Measurements from ENCODE around the gene SLC26A1. TPM values are rescaled to one million over a fixed set of nuclear protein-coding genes. Genes with fewer than 3 reads are reported as not detected.

Gene SLC26A1
- total RNA-seq, 1 experiment from 2014 or later: 0.85 TPM

GRCh38 chr4:990746-991367 lies 2.3 kb downstream of the SLC26A1 start:
- Mint-ChIP-seq H3K27ac (no peak overlapping the region), H3K9me3 (no peaks in the 10 kb centered on the region), H3K4me1 (0 out of 2 replicates have a peak, but pooled peaks cover 3% of the 10 kb centered on the region), H3K4me3 (no peak overlapping the region), H3K27me3 (ENCODE audit: low read depth) (peaks cover 16% of the 10 kb centered on the region), H3K36me3 (no peaks in the 10 kb centered on the region)
- POLR2A ChIA-PET: no interaction called here
- CTCF ChIA-PET: no interaction called here
- no peak for DNase-seq (ENCODE audit: low spot score)
- no peak for TF ChIP-seq USF2 (CRISPR knock-in tag; IDR thresholded peaks at IDR 0.05)
- TF ChIP-seq MXD4 (CRISPR knock-in tag; IDR thresholded peaks at IDR 0.05; ENCODE audit: borderline replicate concordance): no peak
- TF ChIP-seq ERG (CRISPR knock-in tag; IDR thresholded peaks at IDR 0.05): no peak
- no peak for TF ChIP-seq ARID4B (CRISPR knock-in tag; IDR thresholded peaks at IDR 0.05; ENCODE audit: borderline replicate concordance)
- TF ChIP-seq ZNF423 (CRISPR knock-in tag; IDR thresholded peaks at IDR 0.05): no peak
- ATAC-seq: no peak

- POLR2A ChIA-PET: no interaction called here
- H3K9me3 Mint-ChIP-seq: no peaks in the 10 kb centered on the region
- ATAC-seq (no peak), DNase-seq (ENCODE audit: low spot score) (no peak)
- H3K36me3 Mint-ChIP-seq: no peaks in the 10 kb centered on the region
- CTCF ChIA-PET: no interaction called here
- H3K27ac Mint-ChIP-seq: no peak overlapping the region
- H3K4me1 Mint-ChIP-seq: peaks cover 10% of the 10 kb centered on the region
- peaks cover 15% of the 10 kb centered on the region for H3K27me3 Mint-ChIP-seq (ENCODE audit: low read depth)
- no peak overlapping the region for H3K4me3 Mint-ChIP-seq
- no peak for TF ChIP-seq USF2 (CRISPR knock-in tag; IDR thresholded peaks at IDR 0.05)
- TF ChIP-seq TCF7 (CRISPR knock-in tag; IDR thresholded peaks at IDR 0.05; ENCODE audit: low read depth): no peak
- TF ChIP-seq CTCF (IDR thresholded peaks at IDR 0.05): no peak
- no peak for TF ChIP-seq ZNF532 (CRISPR knock-in tag; IDR thresholded peaks at IDR 0.05; ENCODE audit: borderline replicate concordance)
- no peak for TF ChIP-seq FOXP1 (CRISPR knock-in tag; IDR thresholded peaks at IDR 0.05; ENCODE audit: borderline replicate concordance)
- no peak for TF ChIP-seq ZNF416 (CRISPR knock-in tag; IDR thresholded peaks at IDR 0.05)
- TF ChIP-seq FOXP4 (CRISPR knock-in tag; IDR thresholded peaks at IDR 0.05): no peak
- TF ChIP-seq CREB1 (CRISPR knock-in tag; IDR thresholded peaks at IDR 0.05): no peak
- TF ChIP-seq RELA (CRISPR knock-in tag; IDR thresholded peaks at IDR 0.05; ENCODE audit: borderline replicate concordance): no peak
- TF ChIP-seq PRRX2 (CRISPR knock-in tag; IDR thresholded peaks at IDR 0.05): no peak
- TF ChIP-seq ATF1 (CRISPR knock-in tag; IDR thresholded peaks at IDR 0.05): no peak
- no peak for TF ChIP-seq ATF3 (CRISPR knock-in tag; conservative IDR thresholded peaks at IDR 0.05)
Observed at GRCh38 chr4:989722-990471, 3.3 kb downstream of the SLC26A1 start.
